GM19238 (cell line): ENCODE measurements around the gene KCND1.

Experiments used
- DNase-seq: peaks from one replicate; pipeline ENCODE4 v3.0.0; 2011; ENCODE audit warnings: low spot score; ENCODE audit not compliant: insufficient read length

KCND1 gene

GRCh38 chrX:48938721-48939425, 32.8 kb downstream of the KCND1 start:
- DNase-seq = peak; percentile 47

- peak; percentile 55 for DNase-seq
Measured at GRCh38 chrX:48937054-48937907, 34.4 kb downstream of the KCND1 start.

- no peak for DNase-seq
Measured at GRCh38 chrX:48936429-48937053, 35.1 kb downstream of the KCND1 start.

GRCh38 chrX:48935301-48935670, 36.4 kb downstream of the KCND1 start:
- no peak for DNase-seq

GRCh38 chrX:48934581-48935300, 36.9 kb downstream of the KCND1 start:
- DNase-seq = no peak

GRCh38 chrX:48933757-48934156, 37.9 kb downstream of the KCND1 start:
- DNase-seq = no peak

- no peak for DNase-seq
Measured at GRCh38 chrX:48927736-48928382, 43.8 kb downstream of the KCND1 start.

GRCh38 chrX:48927123-48927522, 44.5 kb downstream of the KCND1 start:
- DNase-seq = no peak

GRCh38 chrX:48924270-48924669, 47.4 kb downstream of the KCND1 start:
- no peak for DNase-seq

GRCh38 chrX:48923771-48924170, 47.9 kb downstream of the KCND1 start:
- no peak for DNase-seq

- DNase-seq = no peak
Measured at GRCh38 chrX:48920718-48921104, 50.9 kb downstream of the KCND1 start.

- no peak for DNase-seq
Measured at GRCh38 chrX:48919947-48920717, 51.5 kb downstream of the KCND1 start.

GRCh38 chrX:48919360-48919841, 52.2 kb downstream of the KCND1 start:
- DNase-seq = no peak

- peak; percentile 72 for DNase-seq
Measured at GRCh38 chrX:48918643-48919340, 52.9 kb downstream of the KCND1 start, which contains the start of gene PIM2. Gene PIM2 (minus strand): TSS chrX:48919024. CDS start chrX:48918834, 190 bp downstream.

- DNase-seq = no peak
Measured at GRCh38 chrX:48918301-48918642, 53.4 kb downstream of the KCND1 start.

- peak; percentile 58 for DNase-seq
Measured at GRCh38 chrX:48917139-48918001, 54.3 kb downstream of the KCND1 start.

- DNase-seq = no peak
Measured at GRCh38 chrX:48914593-48915493, 56.8 kb downstream of the KCND1 start.
